ENCODE data around the gene EPS8L3. TPM values are rescaled to one million over a fixed set of nuclear protein-coding genes. Genes with fewer than 3 reads are reported as not detected.

Gene EPS8L3
- polyA plus RNA-seq, 1 donor from 2014 or later: not detected

GRCh38 chr1:109765483-109765815, 1.7 kb upstream of the EPS8L3 start:
- Histone ChIP-seq H3K79me2 (replicated peaks; ENCODE audit: insufficient read depth, low read length) (no peaks in the 10 kb centered on the region), H3K27ac (ENCODE audit: low read length) (no peak overlapping the region), H3K36me3 (ENCODE audit: insufficient read depth, low read length) (no peaks in the 10 kb centered on the region), H3K4me3 (ENCODE audit: low read length) (no peak overlapping the region), H3K4me2 (ENCODE audit: low read length) (no peak overlapping the region), H3F3A (ENCODE audit: insufficient read depth, low read length, poor library complexity, severe bottlenecking) (no peaks in the 10 kb centered on the region), H3K9me2 (ENCODE audit: insufficient read depth, low read length) (no peaks in the 10 kb centered on the region), H3K9me3 (ENCODE audit: low read length) (no peaks in the 10 kb centered on the region), H4K20me1 (ENCODE audit: insufficient read depth) (no peaks in the 10 kb centered on the region), H3K9ac (ENCODE audit: low read length) (no peak overlapping the region), H3K27me3 (ENCODE audit: insufficient read depth, low read depth, low read length) (no peaks in the 10 kb centered on the region), H2AFZ (ENCODE audit: low read depth, low read length) (no peak overlapping the region)
- TF ChIP-seq POLR2AphosphoS5 (IDR thresholded peaks at IDR 0.05): no peak
- TF ChIP-seq RAD21 (conservative IDR thresholded peaks at IDR 0.05): no peak
- no peak for TF ChIP-seq REST (IDR thresholded peaks at IDR 0.05; ENCODE audit: borderline replicate concordance)

GRCh38 chr1:109764561-109765482, 1.1 kb upstream of the EPS8L3 start:
- no peaks in the 10 kb centered on the region for H3K9me3 ChIP-seq (ENCODE audit: low read length)
- H3K27ac ChIP-seq (ENCODE audit: low read length): no peak overlapping the region
- no peaks in the 10 kb centered on the region for H3K36me3 ChIP-seq (ENCODE audit: insufficient read depth, low read length)
- no peak overlapping the region for H3K9ac ChIP-seq (ENCODE audit: low read length)
- no peak overlapping the region for H3K4me2 ChIP-seq (ENCODE audit: low read length)
- no peak overlapping the region for H3K4me3 ChIP-seq (ENCODE audit: low read length)
- no peak overlapping the region for H2AFZ ChIP-seq (ENCODE audit: low read depth, low read length)
- no peaks in the 10 kb centered on the region for H3K9me2 ChIP-seq (ENCODE audit: insufficient read depth, low read length)
- H3K79me2 ChIP-seq (replicated peaks; ENCODE audit: insufficient read depth, low read length): no peaks in the 10 kb centered on the region
- no peaks in the 10 kb centered on the region for H3F3A ChIP-seq (ENCODE audit: insufficient read depth, low read length, poor library complexity, severe bottlenecking)
- TF ChIP-seq SMC3 (conservative IDR thresholded peaks at IDR 0.05; ENCODE audit: poor library complexity) (no peak), MXI1 (conservative IDR thresholded peaks at IDR 0.05; ENCODE audit: poor library complexity, severe bottlenecking) (no peak), EZH2 (IDR thresholded peaks at IDR 0.05; ENCODE audit: borderline replicate concordance, insufficient read depth, low read length, poor library complexity, severe bottlenecking) (no peak), REST (IDR thresholded peaks at IDR 0.05; ENCODE audit: borderline replicate concordance) (no peak), EP300 (conservative IDR thresholded peaks at IDR 0.05; ENCODE audit: poor library complexity, severe bottlenecking) (no peak), RAD21 (conservative IDR thresholded peaks at IDR 0.05) (no peak), CTCF (IDR thresholded peaks at IDR 0.05; ENCODE audit: poor library complexity, severe bottlenecking) (no peak), TAF1 (IDR thresholded peaks at IDR 0.05; ENCODE audit: low read depth) (no peak), POLR2AphosphoS5 (IDR thresholded peaks at IDR 0.05) (no peak)
- H3K27me3 ChIP-seq (ENCODE audit: insufficient read depth, low read depth, low read length): no peaks in the 10 kb centered on the region
- no peaks in the 10 kb centered on the region for H4K20me1 ChIP-seq (ENCODE audit: insufficient read depth)

Measured in neural cell (in vitro differentiated cells).